Measurements from ENCODE around the gene FYB1. TPM values are rescaled to one million over a fixed set of nuclear protein-coding genes. Genes with fewer than 3 reads are reported as not detected.

FYB1 gene
- polyA plus RNA-seq, 12 donors: 1.6 to 10.5 (median 2.2) TPM; not detected in 1

- no peak for DNase-seq
Measured at GRCh38 chr5:39205550-39205949, 13.8 kb downstream of the FYB1 start.

GRCh38 chr5:39203951-39204350 lies 15.4 kb downstream of the FYB1 start:
- no peak for DNase-seq

- DNase-seq: no peak
Measured at GRCh38 chr5:39203275-39203922, 16.0 kb downstream of the FYB1 start.

GRCh38 chr5:39202597-39203274 lies 16.6 kb downstream of the FYB1 start:
- no peak for DNase-seq

GRCh38 chr5:39201781-39202596 lies 17.4 kb downstream of the FYB1 start:
- DNase-seq: no peak

GRCh38 chr5:39201160-39201780 lies 18.1 kb downstream of the FYB1 start:
- DNase-seq: no peak

GRCh38 chr5:39200081-39200480 lies 19.3 kb downstream of the FYB1 start:
- DNase-seq: no peak

DNA sequence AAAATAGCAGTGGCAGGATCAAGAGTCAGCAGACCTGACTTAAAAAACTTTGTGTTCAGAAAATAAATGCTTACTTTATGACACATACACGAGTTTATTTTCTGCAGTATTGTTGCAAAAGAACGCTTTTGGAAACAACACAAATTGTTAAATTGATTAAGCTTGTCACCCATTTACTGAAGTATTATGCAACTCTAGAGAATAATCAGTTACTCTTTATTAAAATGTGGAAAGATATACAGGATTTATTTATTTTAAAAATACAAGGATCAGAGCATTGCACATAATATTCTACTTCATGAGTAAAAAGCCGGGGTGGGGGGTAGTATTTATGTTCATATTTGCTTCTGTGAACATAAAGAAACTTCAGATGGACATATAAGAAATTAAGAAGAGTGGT lies 20.0 kb downstream of the FYB1 start:
- no peak for DNase-seq

DNA sequence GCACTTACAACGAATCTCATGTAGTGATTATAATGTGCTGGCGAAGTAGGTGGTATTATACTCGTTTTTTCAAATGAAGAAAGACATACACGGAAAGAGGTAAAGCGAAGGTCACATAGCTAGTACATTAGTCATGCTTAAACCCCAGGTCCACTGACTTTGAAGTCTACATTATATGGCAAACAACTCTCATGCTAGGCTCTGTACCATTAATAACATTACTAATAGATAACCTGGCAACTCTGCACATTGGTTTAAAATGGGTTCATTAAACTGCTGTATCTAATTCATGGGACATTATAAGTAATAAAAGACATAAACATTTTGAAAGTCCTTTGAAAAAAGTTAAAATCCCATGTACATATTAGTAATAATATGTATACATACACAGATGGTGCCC lies 21.2 kb downstream of the FYB1 start:
- no peak for DNase-seq

- no peak for DNase-seq
Measured at GRCh38 chr5:39197556-39197955, 21.8 kb downstream of the FYB1 start.

DNA sequence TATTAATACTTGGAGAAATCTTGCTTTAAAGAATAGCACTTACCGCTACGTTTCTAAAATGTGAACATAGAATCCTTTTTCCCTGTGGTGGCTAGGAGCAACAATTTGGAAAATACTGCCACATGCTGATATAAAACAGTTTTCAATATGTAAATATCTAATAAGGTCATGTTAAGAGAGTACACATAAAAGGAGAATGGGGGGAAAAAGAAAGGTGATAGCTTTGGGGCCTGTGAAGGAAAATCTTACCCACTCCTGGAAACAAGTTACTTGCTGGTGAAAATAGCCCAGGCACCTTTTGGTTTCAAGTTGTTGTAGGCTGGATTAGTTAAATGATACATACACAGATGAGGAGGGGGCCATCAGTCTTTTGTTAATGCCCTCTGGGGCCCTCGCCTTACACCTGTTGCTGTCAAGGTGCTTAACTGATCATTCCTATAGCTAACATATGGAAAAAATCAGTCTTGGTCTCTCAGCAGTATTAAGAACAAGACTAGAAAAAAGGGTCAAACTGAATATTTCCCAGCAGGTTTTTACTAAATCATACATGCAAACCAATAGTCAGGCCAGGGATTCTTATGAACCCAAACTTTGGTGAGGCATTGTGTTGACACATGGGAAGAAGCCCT lies 24.1 kb downstream of the FYB1 start:
- no peak for DNase-seq

DNA sequence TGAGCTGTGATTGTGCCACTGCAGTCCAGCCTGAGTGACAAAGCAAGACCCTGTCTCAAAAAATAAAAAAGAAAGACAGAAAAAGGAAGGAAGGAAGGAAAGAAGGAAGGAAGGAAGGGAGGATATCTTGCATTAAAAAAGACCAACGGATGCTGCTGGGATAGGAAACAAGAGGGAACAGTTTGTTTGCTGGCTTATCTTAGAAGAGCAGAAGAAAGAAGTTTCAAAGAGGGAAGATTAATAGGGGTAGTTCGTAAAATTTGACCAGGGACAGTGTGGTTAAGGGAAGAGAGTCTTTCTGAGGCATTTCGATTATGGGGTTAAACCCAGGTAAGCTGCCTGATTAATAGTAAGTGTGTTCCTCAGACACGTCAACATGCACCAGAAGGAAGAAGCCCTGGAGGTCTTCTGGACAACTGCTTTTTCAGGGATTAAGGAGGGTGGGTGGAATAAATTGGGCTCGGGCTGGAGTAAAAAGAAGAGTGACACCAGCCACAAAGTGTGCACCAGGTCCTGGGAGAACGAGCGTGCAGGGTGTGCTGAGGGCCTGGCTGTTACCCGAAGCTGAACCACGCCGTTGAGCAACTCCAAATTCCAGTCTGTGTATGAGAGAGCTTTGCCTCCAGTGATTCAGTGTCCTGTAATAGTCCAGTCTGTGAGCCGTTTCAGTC lies 24.8 kb downstream of the FYB1 start:
- no peak for DNase-seq

- no peak for DNase-seq
Measured at GRCh38 chr5:39193553-39194465, 25.6 kb downstream of the FYB1 start.

- DNase-seq: no peak
Measured at GRCh38 chr5:39192450-39193160, 26.8 kb downstream of the FYB1 start.

DNA sequence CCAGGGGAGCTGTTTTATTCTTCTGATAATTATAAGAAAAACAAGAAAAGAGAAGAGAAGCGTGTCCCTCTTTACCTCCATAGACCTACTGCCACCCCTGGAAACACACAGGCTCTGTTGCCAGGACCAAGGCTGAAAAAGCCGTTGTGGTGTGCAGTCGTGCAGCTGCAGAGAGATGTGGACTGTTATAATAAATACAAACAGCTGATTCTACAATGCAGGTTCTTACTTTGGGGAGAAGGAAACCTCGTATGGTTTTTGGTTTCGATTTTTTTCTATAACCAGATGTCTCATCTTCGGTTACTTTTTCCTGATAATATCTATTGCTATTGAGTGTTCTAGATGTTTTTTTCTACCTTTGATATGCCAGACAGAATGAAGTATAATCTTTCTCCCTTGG lies 28.1 kb downstream of the FYB1 start:
- no peak for DNase-seq

- DNase-seq: no peak
Measured at GRCh38 chr5:39190311-39191102, 28.9 kb downstream of the FYB1 start.

DNA sequence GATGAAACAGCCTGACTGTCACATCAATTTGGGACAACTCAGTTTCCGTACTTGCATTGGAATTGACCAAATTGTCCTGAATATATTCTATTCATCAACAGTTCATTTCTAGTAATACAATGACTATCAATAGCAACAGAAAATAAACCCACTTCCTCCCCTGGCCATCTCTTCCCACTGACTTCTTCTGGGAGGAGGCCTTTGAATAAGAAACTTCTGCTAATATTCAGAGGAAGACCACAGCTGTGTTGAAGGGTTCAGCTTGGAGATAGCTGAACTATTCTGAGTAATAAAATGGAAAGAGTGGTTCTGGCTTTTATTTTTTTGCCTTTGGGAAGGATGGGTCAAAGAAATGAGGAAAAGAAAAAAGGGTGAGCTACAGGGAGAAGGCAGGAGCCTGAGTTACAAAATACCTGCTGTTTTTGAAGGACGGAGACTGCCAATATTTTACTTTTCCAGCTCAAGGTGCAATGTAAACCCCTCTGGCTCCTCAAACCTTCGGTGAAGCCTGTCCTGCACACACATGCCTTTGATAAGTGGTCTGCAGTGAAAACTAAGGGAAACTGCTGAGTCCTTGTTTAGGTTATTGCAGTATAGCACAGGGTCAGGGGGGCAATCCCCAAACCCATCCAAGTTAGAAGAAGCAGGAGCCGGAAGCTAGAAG lies 29.9 kb downstream of the FYB1 start:
- no peak for DNase-seq

Data from muscle of arm (tissue), 12 donors.